ENCODE data around the gene RTN4R. TPM values are rescaled to one million over a fixed set of nuclear protein-coding genes. Genes with fewer than 3 reads are reported as not detected.

RTN4R gene
- total RNA-seq, 1 donor from 2014 or later: 2.0 TPM

DNA sequence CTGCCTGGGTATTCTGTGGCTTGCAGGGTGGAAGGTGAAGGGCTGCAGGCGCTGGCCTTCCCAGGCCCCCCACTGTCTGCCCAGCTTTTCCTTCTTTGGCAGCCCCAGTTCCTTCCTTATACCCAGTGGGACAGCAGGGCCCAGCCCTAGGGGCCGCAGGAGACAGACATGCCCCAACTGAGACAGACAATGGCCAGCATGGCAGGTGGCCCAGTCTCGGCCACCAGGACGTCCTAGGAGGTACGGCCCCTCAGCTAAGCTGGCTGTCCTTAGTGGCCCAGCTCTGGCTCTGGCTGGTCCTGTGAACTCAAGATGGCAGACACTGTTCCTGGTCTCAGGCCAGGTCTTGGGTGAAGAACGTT lies 35.9 kb downstream of the RTN4R start:
- intact Hi-C loops (cut with micrococcal nuclease): no loop called here

DNA sequence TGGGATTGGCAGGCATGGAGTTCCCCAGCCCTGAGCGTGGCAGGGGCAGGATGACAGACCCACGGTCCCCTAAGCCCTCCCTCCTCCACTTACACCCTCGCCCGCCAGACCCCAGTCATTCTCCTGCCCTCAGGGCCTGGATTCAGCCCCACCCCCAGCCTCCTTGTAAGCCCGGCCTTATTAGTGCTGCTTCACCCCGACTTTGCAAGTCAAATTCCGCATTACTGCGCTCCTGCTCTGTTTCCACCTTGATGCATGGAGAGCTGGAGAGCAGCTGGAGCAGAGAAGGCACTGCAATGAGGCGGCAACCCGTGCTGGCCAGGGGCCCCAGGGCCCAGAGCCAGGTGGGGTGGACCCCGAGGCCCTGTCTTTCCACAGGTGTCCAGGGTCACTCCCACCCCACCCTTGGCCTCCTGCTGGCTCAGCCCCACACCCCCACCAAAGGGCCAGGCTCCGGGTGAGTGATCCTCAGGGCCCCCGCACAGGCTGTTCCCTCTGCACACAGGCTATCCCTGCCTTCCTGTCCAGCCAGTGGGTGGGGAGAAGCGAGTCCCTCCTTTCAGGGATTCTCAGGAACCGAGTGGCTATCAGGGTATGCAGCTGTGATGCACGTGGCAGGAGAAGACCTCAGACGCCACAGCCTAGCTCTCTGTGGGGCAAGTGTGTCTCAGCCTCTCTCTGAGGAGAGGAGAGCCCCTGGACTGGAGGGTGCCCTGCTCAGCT lies 36.4 kb downstream of the RTN4R start:
- intact Hi-C loops (cut with micrococcal nuclease): no loop called here

DNA sequence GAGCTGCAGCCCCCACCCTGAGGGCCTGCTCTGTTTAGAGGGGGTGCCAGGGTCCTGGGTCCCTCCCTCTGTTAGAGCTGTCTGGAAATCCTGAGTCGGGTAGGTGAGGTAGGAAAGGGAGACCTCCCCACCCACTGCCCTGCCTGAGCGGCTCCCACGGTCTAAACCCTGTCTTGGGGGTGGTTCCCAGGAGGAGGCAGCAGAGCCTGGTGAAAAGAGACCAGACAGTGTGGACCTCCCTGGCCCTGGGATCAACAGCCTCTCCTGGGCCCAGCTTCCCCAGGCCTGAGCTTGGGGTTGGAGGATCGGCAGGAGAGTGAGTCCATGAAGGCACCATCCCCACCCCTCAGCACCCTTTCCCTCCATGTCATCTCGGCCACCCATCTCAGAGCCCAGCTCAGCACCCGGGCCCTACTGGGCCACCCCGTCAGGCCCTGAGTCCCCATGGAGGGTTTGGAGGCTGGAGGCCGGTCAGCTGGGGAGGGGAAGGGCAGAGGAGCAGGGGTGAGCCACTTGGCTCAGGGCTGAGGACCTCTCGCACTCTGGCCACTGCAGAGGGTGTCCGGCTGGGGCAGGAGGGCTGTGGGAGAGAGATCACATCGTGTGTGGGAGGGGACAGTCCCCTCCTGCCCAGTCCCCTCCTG lies 37.2 kb downstream of the RTN4R start:
- intact Hi-C loops (cut with micrococcal nuclease): no loop called here

DNA sequence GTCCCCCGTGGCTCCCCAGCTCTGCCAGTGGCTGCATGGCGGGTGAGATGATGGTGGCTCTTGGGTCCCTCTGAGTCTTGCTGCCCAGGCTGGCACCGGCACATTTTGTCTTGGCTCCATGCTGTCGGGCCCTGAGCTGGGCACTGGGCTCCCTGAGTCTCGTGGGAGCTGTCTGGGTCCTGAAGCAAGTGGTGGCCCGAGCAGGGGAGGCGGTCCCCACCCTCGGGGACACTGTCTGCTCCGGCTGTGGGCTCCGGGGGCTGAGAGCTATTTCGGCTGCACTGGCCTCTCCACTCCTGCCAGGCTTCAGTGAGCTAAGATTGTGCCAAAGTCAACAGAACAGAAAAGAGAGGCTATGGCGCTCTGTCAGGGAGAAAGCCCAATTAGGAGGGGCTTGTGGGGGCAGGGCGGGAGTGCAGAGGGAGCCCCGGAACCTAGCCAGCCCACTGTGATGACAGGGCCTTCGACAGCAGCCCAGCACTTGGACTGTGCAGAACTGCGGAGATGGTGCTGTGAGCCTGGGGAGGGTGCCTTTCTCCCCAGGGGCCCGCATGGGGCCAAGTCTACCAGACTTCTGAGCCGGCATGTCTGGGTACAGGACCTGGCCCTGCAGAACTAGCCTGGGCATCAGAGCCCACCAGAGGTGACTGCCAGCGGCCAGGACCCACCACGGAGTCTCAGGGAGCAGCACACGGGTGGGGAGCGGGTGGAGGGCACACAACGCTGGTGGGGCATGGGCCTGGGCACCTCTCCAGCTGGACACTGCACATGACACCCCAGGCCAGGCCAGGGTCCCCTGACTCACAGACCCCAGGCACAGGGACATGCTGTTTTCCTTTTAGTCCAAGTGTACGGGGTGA lies 38.0 kb downstream of the RTN4R start:
- intact Hi-C loops (cut with micrococcal nuclease): no loop called here

DNA sequence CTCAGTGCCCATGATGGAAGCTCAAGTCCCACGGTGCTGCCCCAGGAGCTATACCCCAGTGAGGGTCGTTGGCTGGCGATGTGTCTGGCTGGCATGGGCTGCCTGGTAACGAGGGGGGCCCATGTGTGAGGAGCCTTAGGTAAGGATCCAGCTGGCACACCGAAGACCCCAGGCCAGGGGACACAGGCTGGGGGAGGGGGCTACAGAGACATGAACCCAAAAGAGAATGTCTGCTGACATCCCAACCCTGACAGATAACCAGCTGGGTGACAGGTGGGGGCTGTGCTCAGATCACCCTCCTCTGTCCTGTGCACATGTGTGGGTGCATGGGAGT lies 39.2 kb downstream of the RTN4R start:
- intact Hi-C loops (cut with micrococcal nuclease): no loop called here

DNA sequence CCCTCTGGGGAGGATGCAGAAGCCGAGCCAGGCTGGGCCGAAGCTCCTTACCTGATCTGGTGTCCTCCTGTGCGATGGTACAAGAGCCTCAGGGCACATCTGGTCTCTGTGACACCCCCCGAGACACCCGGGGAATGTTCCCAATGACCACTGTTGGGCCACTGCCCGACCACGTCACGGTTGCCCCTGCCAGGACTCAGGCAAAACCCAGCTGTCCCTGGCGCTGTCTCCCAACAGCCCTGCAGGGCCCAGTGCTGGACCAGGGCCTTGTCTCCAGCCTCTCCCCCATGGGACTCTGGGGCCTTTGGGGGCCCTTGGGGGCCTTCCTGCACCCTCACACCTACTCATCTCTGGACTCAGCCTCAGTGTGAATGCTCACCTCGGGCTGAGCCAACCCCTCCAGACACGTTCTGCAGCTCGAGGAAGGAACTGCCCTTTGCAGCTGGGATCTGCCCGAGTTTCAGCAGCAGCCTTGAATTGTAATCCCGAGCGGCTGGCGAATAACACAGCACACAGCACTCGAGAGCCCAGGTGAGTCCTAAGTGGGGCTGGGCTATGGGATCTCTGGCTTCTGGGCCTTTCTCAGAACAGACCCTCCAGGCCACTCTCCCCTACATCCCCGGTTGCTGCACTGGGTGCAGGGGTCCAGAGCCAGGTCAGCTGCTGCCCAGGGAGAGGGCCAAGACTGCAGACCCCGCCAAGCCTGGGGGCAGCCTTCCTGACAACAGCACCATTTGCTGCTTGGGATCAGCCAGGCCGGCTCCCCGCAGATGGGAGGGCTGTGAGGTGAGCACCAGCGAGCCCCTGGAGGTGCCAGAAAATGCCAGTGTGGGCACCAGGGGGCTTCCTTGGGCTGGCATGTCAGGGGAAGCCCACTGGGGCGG lies 39.8 kb downstream of the RTN4R start:
- intact Hi-C loops (cut with micrococcal nuclease): no loop called here

DNA sequence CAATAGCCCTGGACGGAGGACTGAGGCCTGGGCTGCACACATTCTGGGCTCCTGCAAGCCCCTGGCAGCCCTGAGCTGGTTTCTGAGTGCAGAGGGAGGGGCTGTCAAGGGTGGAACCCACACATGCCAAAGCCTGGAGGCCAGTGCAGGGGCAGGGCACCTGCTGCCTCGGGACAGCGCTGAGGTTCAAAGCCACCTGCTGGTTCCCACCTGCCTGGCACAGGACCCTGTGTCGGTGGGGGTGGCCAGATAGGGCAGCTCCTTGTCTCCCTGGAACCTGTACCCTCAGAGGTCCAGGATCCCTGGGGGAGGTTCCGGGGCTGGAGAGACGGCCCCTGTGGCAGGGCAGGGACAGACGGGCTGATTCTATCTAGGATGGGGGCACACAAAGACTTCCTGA lies 40.8 kb downstream of the RTN4R start:
- intact Hi-C loops (cut with micrococcal nuclease): no loop called here

DNA sequence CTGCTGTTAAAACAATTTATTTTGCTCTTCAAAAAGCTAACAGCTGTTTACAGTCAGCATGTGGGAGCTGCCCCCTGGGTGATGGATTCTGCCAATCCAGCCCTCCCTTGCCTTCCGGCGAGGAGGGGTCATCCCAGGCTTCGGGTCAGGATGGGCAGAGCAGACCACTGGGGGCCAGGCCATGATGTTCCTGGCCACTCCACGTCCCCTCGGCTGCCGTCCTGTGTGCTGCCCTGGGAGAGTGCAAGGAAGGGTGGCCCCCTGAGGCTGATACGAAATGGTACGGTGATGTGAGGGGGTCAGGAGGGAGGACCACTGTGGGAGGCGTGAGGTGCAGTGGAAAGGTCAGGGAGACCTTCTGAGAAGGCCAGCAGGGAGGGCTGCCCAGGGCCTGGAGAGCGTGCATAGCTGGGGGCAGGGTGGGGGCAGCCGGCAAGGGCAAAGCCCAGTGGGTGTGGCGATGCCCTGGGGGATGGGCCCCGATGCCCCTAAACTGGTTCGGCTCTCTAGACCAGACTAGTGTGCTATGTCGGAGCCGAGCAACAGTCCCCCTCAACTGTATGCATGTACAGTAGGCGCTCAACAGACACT lies 41.3 kb downstream of the RTN4R start:
- intact Hi-C loops (cut with micrococcal nuclease): no loop called here

DNA sequence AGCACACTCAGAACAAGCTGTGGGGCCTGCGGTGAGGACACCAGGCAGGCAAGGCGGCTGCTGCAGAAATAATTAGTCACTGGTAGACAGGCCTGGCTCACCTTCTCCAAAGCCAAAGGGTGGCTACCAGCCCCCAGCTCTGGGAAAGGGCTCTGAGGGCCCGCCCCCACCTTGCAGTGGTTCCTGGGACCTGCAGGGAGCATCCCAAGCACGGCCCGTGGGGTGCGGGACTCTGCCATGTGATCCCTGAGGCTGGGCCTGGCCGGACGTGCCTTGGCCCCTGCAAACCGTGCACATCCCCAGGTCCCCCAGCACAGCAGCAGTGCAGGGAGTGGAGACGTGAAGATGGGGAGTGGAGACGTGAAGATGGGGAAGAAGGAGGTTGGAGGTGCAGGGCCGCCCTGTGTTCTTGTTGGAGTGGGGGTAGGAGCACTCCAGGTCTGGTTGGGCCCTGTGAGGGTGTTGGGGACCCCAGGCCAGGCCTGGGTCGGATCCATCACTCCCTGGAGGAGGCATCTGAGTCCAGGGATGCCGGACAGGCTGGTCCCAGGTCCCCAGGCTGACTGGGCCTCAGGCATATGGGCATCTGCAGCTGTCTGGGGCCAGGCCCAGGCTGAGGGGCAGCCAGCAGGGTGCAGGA lies 41.9 kb downstream of the RTN4R start:
- intact Hi-C loops (cut with micrococcal nuclease): no loop called here

DNA sequence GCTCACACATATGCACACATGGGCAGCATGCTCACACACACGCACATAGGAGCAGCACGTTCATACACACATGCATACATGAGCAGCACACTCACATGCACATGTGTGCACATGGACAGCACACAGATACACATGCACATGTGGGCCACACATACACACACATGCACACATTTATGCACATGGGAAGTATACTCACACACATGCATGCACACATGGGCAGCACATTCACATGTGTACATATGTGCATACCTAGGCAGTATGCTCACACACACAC lies 42.5 kb downstream of the RTN4R start:
- intact Hi-C loops (cut with micrococcal nuclease): no loop called here

DNA sequence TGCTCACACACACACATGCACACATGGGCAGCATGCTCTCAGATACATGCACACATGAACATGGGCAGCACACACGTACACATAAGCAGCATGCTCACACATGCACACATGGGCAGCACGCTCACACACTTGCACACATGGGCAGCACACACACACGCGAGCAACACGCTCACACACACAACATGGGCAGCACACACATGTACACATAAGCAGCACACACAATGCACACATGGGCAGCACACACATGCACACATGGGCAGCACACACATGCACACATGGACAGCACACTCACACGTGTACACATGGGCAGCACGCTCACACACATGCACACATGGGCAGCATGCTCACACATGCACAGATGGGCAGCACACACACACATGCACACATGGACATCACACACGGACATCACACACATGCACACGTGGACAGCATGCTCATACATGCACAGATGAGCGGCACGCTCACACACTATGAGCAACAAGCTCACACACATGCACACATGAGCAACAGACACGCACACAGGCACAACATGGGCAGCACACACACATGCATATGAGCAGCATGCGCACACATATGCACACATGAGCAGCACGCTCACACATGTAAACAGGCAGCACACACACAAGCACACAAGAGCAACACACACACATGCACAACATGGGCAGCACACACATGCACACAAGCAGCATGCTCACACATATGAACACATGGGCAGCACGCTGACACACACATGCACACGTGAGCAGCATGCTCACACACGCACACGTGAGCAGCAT lies 43.0 kb downstream of the RTN4R start:
- intact Hi-C loops (cut with micrococcal nuclease): no loop called here

DNA sequence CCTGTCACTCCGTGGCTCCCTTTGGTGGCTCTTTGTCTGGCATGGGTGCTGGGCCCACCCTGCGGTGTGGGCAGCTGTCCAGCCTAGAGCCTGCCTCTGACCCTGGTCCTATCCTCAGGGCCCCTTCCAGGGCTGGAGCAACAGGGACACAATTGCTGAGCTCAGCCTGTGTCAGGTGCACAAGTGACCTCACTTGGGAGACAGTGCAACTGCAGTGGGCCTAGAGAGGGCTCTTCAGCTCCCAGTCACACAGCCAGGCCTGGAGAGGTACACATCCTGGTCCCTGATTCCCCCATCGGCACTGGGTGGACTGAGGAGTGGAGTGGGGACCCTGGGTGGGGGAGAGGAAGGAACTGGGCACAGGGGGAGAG lies 43.9 kb downstream of the RTN4R start:
- intact Hi-C loops (cut with micrococcal nuclease): no loop called here

DNA sequence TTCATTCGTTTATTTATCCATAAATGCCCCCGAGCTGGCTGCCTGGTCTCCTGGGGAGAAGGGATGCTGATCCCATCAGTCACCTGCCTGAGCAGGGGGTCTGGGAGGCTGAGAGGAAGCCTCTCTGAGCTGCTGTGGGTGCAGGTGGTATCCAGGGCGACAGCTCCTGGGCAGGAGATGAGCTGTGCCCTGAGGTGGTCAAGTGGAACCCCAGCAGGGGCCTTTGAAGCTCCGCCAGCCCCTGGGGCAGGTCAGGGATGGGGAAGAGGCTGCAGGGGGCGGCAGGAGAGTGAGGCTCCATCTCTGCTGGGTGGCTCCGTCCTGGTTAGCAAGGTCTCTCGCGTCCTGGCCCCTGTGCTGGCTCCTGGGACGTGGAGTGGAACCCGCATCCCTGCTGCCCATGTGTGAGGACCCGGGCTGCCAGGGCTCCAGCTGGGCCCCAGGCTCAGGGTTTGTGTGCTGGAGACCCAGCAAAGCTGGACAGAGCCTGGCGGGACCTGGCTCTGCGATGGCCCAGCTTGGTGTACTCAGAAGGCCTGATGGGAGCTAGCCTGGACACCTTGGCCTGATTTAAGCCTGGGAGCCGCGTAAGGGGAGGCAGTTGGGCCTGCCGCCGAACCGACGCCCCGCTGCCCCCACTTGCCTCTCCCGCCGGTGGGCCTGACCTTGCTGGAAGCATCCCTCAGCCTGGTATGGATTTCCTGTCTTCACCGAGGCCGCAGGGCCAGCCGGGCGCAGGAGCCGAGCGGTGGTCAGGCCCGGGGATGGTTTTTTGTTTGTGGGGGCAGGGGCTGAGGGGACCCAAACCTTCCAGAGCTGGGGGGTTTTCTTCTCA lies 44.5 kb downstream of the RTN4R start:
- intact Hi-C loops (cut with micrococcal nuclease): no loop called here

DNA sequence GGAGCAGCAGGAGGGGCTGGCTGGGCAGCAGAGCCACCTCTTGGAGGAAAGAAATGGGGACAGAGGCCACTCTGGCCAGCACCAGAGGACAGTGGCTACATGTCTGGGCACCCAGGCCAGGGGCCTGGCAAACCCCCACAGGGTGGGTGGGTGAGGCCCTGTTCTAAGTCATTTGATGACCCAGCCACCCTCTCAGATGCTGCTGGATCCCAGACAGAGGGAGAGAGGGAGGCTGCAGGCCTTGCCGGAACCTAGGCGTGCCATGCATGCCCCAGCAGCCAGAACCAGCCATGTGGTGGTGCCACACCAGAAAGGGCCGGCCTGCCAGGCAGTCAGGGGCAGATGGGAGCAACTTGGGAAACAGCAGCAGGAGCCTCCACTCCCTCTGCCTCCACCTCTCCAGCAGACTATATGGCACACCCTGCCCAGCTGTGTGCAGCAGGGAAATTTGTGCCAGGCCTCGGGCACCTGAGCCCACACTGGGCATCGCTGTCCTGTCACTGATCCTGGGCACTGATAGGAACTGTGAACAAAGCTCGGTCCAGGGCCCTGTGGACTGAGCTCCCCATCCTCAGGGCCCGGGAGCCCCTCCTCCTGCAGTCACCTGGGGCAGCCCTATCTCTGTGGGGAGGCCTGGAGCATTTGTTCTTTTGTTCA lies 45.2 kb downstream of the RTN4R start:
- intact Hi-C loops (cut with micrococcal nuclease): no loop called here

DNA sequence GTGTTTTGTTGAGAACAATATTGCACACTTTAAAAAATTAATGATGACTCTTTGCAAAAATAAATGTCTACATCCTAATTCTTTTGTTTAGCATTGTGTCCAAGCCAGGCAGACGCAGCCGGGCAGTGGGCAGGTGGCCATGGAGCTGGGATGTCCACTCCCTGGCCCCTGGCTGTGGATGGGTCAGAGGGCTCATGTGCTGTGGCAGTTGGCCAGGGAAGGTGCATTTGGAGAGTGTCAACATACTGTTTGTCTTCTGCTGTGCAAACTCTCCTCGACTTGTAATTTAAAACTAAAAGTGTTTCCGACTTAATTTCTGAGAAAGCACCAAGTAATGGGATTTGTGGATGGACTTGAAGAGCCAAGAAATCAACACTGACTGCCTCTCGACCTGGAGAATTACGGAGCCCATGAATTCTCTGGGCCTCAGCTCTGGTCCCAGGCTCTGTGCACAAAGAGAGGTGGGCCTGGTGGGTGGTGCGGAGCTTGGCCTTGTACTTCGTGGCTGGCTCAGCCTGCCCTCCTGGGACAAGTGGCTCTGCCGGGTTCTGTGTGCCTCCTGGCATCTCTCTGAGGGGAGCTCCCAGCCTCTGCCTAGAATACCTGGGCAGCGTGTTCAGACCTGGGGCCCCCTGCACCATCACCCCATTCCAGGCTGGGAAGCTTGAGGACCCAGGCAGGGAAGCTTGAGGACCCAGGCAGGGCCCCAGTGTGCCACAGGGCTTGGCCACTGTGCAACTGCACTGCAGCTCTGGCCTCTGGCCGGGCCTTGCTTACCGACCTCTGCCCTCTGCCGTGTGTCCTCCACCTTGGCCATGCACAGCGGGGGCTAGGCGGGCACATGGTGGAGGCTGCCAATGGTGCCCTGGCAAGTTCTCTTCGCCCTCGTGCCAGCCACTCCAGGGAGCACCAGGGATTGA lies 46.4 kb downstream of the RTN4R start:
- intact Hi-C loops (cut with micrococcal nuclease): no loop called here

DNA sequence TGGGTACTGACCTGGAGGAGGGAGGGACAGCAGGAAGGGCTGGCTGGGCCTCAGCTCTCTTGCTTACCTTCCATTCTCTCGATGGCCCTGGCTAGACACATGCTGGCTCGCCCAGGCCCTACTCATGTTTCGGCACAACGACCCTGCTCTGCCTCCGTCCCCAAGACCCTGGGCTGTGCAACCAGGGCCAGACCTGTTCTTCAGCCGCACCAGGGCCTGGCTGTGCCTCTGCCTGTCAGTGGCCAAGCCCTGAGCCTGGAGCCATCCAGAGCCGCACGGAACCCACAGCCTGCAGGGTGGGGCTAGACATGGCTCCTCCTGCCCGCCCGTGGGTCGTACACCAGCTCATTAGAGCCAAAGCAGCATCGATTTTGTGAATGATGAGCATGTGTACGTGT lies 47.5 kb downstream of the RTN4R start:
- intact Hi-C loops (cut with micrococcal nuclease): no loop called here

Data from T-helper 1 cell treated with Interleukin-12 subunit alpha and Interleukin-12 subunit beta and Interleukin-4 antibody, amounts not matched to agents 30 ng/mL and 1 ng/mL, for 36 hours (primary cell).